Measurements from ENCODE around the gene GPC3.
"Not testable (repeated sequence)": the region's sequence is repeated elsewhere in the genome, so short reads cannot be mapped to it uniquely, and the experiment has no call there.

GPC3 gene

DNA sequence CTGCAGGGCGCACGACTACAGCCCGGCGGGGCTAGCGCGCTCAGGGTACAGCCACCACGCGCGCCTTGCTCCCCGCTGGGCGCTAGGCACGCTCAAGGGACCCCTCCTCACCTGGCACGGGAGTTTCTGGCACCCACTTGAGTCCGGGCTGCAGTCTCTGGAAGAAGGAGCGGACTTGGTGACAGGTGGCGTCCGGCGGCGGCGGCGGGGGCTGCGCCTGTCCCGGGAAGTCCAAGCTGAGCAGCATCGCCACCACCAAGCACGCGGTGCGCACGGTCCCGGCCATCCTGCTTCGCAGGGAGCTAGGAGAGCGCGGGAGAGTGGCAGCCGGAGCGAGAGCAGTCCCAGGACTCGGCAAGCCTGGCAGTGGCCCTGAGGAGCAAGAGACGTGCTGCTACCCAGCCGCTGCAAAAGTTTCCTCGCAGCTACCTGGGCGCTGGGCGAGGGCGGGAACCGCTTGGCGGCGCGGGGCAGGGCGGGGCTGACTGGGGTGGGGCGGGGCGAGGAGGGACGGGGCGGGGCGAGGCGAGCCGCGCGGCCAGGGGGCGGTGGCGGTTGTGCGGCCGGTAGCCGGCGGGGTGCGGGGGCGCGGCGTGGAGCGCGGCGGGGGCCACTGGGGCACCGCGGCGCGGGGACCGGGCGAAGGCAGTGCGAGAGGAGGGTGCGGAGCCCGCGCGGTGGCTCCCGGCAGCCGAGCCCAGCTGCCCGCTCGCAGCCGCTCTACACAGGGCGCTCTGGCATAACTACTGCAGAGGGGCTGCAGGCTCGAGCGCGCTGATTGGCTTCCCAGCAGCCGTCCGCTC lies at the start of gene GPC3:
GPC3 (minus strand) TSS at position 431 of the 803 bp plus-strand sequence.
- no peak for DNase-seq

GRCh38 chrX:134032441-134032840 lies 47.0 kb upstream of the GPC3 start:
- DNase-seq = no peak

DNA sequence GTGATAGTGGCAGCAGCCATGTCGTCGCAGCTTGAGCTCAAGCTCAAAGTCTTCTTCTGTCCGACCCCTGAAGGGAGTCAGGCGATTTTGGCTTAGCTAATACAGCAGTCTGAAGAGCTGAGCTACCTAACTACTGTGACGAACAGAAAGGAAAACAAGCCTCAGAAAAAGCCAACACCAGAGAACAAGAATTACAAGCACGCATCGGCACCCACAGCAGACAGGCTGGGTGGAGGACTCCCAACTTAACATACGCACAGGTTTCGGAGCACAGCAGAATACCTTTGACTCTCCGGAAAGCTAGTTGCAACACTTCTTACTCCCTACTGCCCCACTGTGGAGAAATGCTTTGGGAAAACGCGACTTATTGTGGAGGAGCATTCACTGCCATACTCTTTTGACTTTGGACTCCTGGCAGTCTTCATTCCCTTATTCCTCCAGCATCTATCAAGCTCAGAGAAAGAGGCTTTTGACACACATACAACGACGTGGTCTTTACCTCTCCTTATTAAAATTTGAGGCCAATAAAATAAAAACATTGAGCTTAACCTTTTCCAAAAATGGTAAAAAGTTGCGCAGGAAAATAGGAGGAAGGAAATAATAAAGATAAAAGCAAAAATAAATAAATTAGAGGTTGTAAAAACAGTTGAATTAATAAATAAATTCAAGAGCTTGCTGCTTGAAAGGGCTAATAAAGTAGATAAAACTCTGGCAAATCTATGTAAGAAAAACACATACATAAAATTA lies 41.3 kb upstream of the GPC3 start:
- peak; percentile 16 for DNase-seq

GRCh38 chrX:134025986-134026545 lies 40.7 kb upstream of the GPC3 start:
- DNase-seq = no peak

DNA sequence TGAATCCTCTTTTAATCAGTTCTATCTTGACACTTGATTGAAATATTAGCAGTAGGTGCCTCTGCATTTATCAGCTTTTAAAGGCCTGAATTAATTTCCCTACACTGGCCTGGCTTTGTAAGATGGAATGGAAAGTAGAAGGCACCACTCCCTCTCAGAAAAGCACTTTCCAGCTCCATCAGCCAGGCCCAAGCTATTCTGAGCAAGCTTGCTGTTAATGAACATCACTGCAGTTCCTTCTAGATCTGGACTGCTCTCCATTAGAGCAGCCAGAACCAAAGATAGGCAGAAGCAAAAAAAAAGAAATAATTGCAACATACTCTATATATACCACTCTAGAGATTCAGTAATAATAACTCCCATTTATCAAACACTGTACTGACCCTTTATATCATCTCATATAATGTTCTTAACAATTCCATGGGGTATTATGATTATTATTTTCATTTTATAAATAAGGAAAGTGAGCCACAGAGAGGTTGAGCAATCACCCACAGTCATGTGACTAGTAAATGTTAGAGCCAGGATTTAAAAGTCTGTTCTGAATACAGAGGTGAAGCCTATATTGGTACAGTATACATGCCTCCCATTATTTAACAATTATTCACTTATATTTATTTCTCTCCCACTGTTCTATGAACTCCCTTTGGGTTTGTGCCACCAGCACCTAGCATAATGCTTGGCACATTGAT lies 39.4 kb upstream of the GPC3 start:
- DNase-seq = no peak

- DNase-seq = no peak
Measured at GRCh38 chrX:134023851-134024281, 38.5 kb upstream of the GPC3 start.

GRCh38 chrX:134020910-134021309 lies 35.5 kb upstream of the GPC3 start:
- no peak for DNase-seq

DNA sequence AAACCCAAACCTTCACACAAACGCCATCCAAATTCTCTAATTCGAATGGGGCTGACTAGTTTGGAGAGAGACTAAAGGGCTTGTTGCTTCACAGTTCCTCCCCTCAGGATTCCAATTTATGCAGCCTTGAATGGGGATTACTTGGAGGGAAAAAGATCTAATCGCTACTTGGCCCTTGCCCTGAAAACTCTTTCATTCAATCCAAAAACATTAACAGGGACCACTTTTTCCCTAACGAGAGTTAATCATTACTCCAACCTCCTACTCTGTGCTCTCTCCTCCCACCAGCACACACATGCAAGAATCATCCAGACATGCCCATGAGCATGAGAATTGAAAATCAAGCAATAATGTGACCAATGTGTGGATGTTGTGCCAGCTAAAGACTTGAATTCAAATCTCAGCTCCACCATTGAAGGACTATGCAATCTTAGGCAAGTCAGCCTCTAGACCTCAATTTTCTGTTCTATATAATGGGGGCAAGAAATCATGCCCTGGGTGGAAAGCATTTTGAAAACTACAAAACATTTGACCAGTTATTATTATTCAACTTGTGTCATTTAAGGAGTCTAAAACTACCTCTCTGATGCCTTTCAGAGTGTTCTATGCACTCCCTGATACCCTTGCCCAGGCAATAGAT lies 34.3 kb upstream of the GPC3 start:
- DNase-seq = no peak

GRCh38 chrX:134016309-134016708 lies 30.9 kb upstream of the GPC3 start:
- DNase-seq = not testable (repeated sequence)

GRCh38 chrX:134015510-134015909 lies 30.1 kb upstream of the GPC3 start:
- not testable (repeated sequence) for DNase-seq

DNA sequence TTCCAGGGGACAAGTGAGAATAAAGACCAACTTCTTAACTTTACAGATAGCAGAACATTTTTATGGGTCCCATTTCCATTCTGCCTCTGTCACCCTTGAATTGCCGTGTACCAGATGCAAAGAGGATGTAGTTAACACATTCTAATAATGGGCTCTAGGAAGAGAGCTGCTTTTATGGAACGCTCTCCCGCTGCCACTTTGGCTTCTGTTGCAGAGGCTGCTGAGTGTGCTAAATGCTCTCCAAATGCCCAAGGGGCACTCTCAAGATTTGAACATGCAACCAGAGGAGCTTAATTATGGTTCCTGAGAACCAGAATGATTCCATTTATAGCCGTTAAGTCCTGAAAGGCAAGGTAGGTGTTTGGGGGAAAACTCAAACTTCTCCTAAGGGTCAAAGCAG lies 28.1 kb upstream of the GPC3 start:
- DNase-seq = no peak

GRCh38 chrX:134013092-134013497 lies 27.7 kb upstream of the GPC3 start:
- no peak for DNase-seq

GRCh38 chrX:134010690-134011089 lies 25.3 kb upstream of the GPC3 start:
- no peak for DNase-seq

GRCh38 chrX:134007716-134008115 lies 22.3 kb upstream of the GPC3 start:
- no peak for DNase-seq

- DNase-seq = no peak
Measured at GRCh38 chrX:134006484-134007161, 21.2 kb upstream of the GPC3 start.

DNA sequence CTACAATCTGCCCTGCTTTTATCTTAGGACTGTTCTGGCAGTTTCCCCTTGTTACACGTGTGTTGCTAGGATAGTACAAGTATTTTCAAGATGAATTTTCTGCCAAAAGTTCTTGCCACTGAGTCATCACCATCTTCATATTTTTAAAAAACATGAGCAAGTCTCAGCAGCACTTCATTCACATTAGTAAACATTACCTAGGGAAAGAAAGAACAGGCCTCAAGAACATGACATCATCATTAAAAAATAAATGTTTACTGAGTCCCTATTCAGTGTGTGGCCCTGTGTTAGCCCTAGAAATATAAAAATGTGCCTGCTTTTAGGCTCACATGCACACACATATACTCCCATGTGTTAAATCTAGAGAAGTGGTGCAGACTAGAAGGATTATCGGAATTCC lies 18.7 kb upstream of the GPC3 start:
- DNase-seq = no peak

- DNase-seq = no peak
Measured at GRCh38 chrX:134002921-134003615, 17.7 kb upstream of the GPC3 start.

DNA sequence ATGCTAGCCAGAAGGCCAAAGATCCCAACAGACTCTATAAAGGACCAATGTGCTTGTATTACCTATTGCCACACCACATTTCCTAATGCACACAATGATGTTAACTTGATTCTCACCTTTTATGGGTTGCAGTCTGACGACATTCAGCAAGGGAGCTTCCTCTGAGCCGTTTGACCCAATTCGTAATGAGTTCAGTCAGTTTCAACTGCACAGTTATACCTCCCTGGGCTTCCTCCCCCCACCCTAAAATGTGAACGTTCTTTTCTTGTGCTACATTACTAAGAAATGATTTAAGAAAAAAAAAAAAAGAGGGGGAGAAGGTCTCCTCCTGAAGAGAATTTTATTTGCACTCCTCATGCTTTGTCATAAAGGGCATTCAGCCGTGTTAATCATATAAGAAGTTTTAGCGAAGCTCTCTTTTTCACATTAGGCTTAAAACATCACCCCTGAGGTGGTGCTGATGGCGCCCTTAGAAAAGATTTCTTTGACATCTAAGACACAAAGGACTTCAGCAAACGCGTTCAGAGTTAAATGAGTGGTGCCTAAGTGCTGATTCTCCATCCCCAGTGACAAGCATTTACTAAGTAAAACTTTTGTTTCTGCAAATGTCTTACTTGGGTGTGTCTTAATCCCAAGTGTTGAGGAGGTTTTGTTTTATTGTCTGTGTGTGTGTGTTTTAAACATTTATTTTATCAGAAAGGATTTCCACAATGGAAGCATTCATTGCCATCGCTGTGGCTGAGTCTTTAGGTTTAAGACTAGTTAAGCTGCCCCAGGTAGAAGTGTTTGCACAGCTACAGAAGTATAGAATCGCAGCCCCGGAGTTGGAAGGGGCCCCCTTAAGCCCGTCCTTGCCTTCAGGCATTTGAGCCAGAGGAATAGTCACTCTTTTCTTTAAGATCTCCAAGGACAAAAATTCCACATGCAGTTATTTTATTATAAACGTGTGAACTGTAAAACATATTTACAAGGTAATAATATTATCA lies 15.2 kb upstream of the GPC3 start:
- DNase-seq = no peak

DNA sequence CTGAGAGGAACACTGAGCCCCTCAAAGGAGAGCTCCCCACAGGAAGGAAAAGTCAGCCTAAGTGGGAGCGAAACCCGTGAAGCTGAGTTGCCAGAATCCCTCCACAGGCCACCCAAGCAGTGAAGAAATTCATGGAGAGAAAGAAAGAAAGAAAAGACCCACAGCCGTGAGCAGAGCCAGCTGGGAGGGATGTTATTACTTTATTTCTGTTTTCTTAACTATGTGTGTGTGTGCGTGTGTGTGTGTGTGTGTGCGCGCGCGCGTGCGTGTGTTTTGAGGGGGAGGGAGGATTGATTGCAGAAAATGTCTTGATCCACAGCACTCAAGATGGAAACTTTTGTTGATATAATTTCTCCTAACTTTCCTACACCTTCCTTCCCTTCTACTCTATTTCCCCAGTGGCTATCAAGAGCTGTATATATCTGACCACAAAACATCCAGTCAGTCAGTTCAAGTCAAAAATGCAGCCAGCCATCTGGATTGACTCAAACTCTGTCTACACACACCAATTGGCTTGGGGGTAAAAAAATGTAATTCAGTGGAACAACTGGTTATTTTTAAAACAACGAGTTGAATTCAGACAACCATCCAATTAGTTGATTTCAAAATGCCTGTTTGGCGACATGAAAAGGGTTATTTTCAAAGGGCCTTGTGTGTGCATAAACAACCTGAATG lies 13.8 kb upstream of the GPC3 start:
- DNase-seq = no peak

DNA sequence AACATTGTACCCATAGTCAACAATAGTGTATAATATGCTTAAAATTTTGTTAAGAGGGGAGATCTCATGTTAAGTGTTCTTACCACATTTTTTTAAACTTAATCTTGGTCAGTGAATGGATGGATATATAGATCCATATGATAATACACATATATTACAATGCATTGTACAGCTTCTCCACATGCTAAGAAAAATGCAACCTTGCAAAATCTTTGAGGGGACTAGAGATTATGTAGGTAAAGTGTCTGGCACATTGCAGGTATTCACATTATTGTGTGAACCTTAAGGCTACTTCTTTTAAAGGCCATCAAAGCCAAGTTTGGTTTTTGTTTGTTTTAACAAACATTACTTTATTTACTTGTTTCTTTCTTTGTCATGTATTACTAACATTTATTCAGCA lies 10.4 kb upstream of the GPC3 start:
- DNase-seq = no peak

Measured in RPMI8226 (cell line).